Central memory CD4-positive, alpha-beta T cell (primary cell): Measurements from ENCODE around the gene LAG3.

Experiments used
- DNase-seq: peaks from one replicate; pipeline ENCODE4 v3.0.0; 2022

LAG3 gene

GRCh38 chr12:6790496-6791150, 18.3 kb downstream of the LAG3 start:
- DNase-seq: peak; percentile 62

- DNase-seq: no peak
Observed at GRCh38 chr12:6791931-6792520, 19.7 kb downstream of the LAG3 start.

DNA sequence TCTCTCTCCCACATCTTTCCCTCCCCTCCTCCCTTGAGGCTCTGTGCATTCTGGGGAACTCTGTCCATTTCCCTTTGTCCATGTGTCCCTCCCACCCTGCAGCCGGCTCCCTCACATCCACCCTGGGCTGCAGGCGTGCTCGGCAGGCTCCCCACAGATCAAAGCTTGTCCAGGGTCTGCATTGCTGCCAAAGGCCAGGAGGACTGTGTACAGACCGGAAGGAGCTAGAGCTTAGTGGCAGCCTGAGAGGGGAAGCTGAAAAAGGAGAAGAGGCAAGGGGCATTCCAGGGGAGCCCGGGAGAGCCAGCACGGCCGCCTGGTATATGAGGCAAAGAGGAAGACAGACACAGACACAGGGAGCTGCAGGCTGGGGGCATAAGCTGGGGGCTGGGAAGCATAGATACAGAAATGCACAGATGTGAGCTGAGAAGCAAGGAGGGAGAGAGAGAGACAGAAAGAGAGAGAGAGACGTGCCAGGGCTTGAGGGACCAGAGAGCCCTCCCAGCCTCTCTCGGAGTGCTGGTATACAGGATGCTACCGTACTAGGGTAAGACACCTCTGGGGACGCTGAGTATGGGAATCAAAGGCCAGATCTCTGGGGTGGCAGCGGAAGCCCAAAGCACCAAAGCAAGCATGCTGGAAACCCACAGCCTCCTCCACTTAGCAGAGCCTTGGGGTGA, 20.3 kb downstream of the LAG3 start:
- DNase-seq: peak; percentile 66

DNA sequence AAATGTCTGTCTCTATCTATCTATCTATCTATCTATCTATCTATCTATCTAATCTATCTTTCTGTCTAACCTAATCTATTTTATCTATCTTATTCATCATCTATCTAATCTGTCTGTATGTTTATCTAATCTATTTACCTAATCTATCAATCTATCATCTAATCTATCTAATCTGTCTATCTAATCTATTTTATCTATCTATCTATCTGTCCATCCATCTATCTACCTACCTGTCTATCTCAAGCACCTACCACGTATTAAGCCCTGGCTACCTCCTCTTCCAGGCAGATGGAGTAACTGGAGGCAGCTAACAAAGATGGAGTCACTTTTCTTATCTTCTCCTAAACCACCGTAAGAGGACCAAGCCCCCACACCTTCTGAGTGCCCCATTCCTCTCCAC, 22.8 kb downstream of the LAG3 start:
- DNase-seq: no peak

DNA sequence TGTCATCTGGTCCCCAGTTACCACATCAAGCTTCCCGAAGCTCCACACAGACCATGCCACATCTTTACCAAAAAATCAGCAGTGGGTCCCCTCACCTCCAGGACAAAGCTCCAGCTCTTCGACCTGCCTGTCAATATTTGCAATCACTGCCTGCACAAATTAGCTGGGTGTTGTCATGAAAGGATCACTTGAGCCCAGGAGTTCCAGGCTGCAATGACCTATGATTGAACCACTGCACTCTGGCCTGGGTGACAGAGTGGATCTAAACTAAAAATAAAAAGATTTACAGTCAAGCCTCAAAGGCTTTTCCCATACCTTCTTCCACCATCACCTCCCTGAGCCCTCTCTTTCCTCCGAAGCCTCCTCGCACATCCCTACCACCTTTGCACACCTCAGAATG, 24.3 kb downstream of the LAG3 start:
- no peak for DNase-seq

DNA sequence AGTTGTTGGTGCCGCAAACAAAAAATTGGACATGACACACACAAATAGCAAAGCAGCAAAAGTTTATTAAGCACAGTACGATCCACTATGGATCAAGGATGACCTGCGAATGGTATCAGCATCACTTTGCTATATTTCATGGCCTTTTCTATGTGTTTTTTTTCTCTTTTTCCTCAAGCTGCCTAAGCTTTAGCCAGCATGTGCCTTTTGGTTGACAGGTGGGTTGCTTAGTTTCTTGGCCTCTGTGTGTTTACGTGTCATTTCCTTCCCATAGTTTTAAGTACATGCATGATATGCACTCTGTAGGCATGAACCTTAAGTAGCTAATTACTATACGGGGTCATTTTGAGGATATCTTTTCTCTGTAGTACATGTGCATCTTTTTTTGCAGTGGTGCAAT, 26.8 kb downstream of the LAG3 start:
- DNase-seq: no peak

DNA sequence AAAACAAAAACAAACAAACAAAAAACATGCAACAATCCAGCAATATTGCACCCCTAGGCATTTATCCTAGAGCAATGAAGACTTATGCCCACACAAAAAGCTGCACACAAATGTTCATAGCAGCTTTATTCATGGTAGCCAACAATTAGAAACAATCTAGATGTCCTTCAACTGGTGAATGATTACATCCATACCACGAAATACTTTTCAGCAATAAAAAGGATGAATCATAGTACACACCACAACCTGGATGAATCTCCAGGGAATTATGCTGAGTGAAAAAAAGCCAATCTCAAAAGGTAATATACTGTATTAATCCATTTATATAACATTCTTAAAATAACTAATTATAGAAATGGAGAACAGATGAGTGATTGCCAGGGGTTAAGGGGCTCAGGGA, 34.9 kb downstream of the LAG3 start:
- DNase-seq: no peak

DNA sequence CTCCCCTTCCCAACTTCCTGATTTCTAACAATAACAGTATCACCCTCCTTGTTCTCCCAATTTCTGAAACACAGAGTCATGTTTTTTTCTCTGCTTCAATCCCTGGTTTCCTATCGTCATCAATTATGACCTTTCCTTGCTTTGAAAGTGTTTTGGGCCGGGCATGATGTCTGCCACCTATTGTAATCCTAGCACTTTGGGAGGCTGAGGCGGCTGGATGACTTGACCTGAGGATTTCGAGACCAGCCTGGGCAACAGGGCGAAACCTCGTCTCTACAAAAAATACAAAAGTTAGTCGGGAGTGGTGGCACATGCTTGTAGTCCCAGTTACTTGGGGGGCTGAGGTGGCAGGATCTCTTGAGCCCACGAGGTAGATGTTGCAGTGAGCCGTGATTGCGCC, 36.7 kb downstream of the LAG3 start:
- no peak for DNase-seq

- DNase-seq: no peak
Observed at GRCh38 chr12:6810758-6811157, 38.4 kb downstream of the LAG3 start.

GRCh38 chr12:6813363-6813762, 41.0 kb downstream of the LAG3 start:
- DNase-seq: no peak

- DNase-seq: no peak
Observed at GRCh38 chr12:6816598-6816997, 44.3 kb downstream of the LAG3 start.

DNA sequence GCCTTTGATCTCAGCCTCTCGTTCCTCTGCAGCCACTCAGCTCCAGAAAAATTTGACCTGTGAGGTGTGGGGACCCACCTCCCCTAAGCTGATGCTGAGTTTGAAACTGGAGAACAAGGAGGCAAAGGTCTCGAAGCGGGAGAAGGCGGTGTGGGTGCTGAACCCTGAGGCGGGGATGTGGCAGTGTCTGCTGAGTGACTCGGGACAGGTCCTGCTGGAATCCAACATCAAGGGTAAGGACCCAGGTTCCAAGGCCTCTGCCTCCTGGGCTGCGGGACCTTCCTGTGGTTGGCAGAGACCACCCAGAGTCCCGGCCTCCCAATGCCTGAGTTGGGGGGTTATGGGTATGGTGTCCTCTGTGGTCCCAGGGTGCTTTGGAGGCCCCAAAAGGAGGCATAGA, 44.8 kb downstream of the LAG3 start:
- no peak for DNase-seq

- DNase-seq: no peak
Observed at GRCh38 chr12:6817662-6818157, 45.4 kb downstream of the LAG3 start.

- no peak for DNase-seq
Observed at GRCh38 chr12:6818222-6818621, 45.9 kb downstream of the LAG3 start.

DNA sequence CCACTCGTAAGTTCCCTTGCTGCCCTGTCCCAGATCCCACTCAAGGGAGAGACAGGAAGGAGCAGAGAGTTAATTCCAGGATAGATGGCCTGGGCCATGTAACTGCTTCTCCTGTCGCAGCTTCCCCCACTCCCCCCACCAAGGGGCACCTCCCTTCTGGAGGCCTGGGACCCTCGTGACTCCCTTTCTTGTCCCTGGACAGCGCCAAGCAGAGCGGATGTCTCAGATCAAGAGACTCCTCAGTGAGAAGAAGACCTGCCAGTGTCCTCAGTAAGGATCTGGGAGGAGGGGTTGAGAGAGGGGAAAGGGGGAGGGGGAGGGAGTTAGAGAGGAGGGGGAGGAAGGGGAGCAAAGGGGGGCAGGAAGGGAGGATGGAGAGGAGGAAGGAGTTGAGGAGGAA, 46.3 kb downstream of the LAG3 start:
- DNase-seq: no peak

- DNase-seq: no peak
Observed at GRCh38 chr12:6819106-6820030, 47.0 kb downstream of the LAG3 start.

DNA sequence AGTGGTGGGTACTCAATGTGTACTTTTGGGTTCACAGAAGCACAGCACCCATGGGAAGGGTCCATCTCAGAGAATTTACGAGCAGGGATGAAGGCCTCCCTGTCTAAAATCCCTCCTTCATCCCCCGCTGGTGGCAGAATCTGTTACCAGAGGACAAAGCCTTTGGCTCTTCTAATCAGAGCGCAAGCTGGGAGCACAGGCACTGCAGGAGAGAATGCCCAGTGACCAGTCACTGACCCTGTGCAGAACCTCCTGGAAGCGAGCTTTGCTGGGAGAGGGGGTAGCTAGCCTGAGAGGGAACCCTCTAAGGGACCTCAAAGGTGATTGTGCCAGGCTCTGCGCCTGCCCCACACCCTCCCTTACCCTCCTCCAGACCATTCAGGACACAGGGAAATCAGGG, 47.8 kb downstream of the LAG3 start:
- no peak for DNase-seq

GRCh38 chr12:6821591-6822425, 49.5 kb downstream of the LAG3 start, which contains the start of gene GPR162:
GPR162 (plus strand) TSS chr12:6821821; CDS start chr12:6823899, 2,078 bp downstream.
- no peak for DNase-seq

DNA sequence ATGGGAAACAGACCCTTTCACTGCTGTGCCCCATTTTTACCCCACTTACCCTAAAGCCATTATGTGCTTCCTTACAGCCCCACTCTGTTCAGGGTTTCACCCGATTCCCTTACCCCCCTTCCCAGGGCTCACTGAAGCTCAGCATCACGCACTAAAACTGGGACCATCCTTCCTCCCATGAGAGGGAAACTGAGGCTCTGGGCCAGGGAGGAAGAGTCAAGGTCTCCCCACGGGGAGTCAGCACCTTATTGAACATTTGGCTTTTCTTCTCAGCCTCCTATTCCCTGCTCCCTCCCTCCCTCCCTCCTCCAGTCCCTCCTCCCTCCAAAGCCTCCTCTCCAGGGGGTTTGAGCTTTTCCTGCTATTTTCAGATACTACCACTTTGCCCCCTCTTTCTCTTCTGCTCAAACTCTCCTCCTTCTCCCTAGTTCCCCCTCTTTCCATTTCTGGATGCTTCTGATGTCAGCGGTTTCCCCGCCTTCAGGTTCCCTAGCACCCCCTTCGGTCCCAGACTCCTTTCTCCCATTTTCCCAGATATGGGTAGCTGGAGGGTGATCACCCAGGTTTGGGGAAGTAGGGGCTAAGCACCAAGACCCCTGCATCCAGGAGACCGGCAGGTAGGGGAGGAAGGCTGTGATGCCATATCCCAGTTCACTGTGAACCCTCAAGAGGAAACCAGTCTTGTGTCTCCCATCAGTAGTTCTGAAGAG, 50.3 kb downstream of the LAG3 start:
- DNase-seq: no peak

DNA sequence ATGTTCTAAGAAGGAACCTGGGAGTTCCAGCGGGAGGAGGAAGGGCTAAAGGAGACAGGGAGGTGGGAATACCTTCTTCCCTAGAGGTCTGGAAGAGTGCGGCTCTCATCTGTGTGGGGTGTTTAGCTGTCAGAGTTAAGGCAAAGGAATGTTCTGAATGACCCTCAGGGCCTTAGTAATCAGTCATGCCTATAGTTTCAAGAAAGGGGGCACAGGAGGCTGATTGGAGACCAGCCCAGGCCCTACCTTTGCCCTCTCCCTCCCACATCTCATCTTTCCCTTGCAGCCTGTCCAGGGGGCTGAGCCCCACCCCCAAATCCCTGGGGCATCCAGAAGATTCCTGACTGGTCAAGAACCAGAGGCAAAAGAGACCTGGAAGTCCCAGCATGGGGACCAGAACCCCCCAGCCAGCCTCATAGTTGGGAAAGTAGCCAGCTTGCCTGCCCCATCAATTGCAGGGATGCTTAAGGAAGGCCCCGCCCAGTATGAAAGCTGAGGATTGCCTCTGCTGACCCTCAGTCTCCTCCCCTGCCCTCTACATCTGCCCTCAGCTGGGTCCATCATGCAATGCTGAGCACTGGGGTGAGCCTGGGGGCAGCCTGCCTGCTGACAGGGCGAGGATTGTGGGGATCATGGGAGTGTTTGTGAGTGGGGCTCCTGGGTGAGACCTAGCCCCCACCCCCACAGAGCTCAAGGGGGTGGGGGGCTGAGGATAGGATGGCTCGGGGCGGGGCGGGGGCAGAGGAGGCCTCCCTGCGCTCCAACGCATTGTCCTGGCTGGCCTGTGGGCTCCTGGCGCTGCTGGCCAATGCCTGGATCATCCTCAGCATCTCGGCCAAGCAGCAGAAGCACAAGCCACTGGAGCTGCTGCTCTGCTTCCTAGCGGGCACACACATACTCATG, 51.1 kb downstream of the LAG3 start:
- no peak for DNase-seq
